HEK293 (cell line): Measurements from ENCODE around the gene FNDC1.

Experiments
- CTCF ChIA-PET: fragments of 350-600 bp; formaldehyde crosslinking; extraction: SDS; loops from one replicate; lab custom pipeline; 2021; ENCODE audit warnings: antibody characterized with exemption; lab: Yijun Ruan, JAX
- POLR2A ChIA-PET: fragments of 300-600 bp; formaldehyde crosslinking; extraction: SDS; loops from one replicate; lab custom pipeline; 2020; ENCODE audit warnings: antibody characterized with exemption, inconsistent platforms; lab: Yijun Ruan, JAX
- H3K27ac ChIP-seq: fragments of 200-500 bp; sonication (Bioruptor generic); 2 replicates; pipeline ENCODE4 v1.5.1; 2014; ENCODE audit warnings: low read depth, low read length, control low read depth, inconsistent platforms; ENCODE audit errors: extremely low read depth
- H3K36me3 ChIP-seq, 2 experiments: fragments of 200-500 bp in 1 of 2; sonication (Bioruptor generic) in 1 of 2; 1 replicate in 1 of 2; 2 replicates in 1 of 2; pipeline ENCODE4 v1.5.1; 2014 to 2017; ENCODE audit warnings: inconsistent platforms in 2 of 2, low read length in 2 of 2; ENCODE audit not compliant: control insufficient read depth in 2 of 2, insufficient read depth in 1 of 2
- H3K4me1 ChIP-seq: fragments of 200-500 bp; sonication (Bioruptor generic); 2 replicates; pipeline ENCODE4 v1.5.1; 2014; ENCODE audit warnings: mild to moderate bottlenecking, low read length, inconsistent platforms; ENCODE audit not compliant: control insufficient read depth, insufficient read depth
- H3K4me3 ChIP-seq: 2 replicates; pipeline ENCODE4 v1.5.1; 2011; ENCODE audit warnings: low read depth, mild to moderate bottlenecking, control low read depth, low read length, moderate library complexity
- H3K9me3 ChIP-seq: fragments of 200-500 bp; sonication (Bioruptor generic); 2 replicates; pipeline ENCODE4 v1.5.1; 2014; ENCODE audit warnings: low read depth, low read length, inconsistent platforms; ENCODE audit not compliant: control insufficient read depth, insufficient read depth
- ATF2 ChIP-seq: fragments of 450-650 bp; formaldehyde crosslinking; IDR thresholded peaks from 2 replicates; pipeline ENCODE4 v1.5.1; 2016; ENCODE audit warnings: missing biosample characterization, missing genetic modification characterization, low read depth
- BCL6B ChIP-seq: fragments of 450-650 bp; formaldehyde crosslinking; IDR thresholded peaks from 2 replicates; pipeline ENCODE4 v1.5.1; 2017; ENCODE audit warnings: missing biosample characterization, missing genetic modification characterization
- KLF7 ChIP-seq: fragments of 450-650 bp; formaldehyde crosslinking; IDR thresholded peaks from 2 replicates; pipeline ENCODE4 v1.5.1; 2016; ENCODE audit warnings: missing biosample characterization, missing genetic modification characterization, borderline replicate concordance
- MZF1 ChIP-seq: fragments of 450-650 bp; formaldehyde crosslinking; IDR thresholded peaks from 2 replicates; pipeline ENCODE4 v1.5.1; 2017; ENCODE audit warnings: missing biosample characterization, missing genetic modification characterization, borderline replicate concordance
- OSR2 ChIP-seq: fragments of 450-650 bp; formaldehyde crosslinking; IDR thresholded peaks from 2 replicates; pipeline ENCODE4 v1.5.1; 2016; ENCODE audit warnings: missing biosample characterization, missing genetic modification characterization
- OVOL3 ChIP-seq: fragments of 450-650 bp; formaldehyde crosslinking; IDR thresholded peaks from 2 replicates; pipeline ENCODE4 v1.5.1; 2016; ENCODE audit warnings: missing biosample characterization, missing genetic modification characterization
- SALL2 ChIP-seq: fragments of 450-650 bp; formaldehyde crosslinking; IDR thresholded peaks from 2 replicates; pipeline ENCODE4 v1.5.0; 2017; ENCODE audit warnings: missing biosample characterization, mild to moderate bottlenecking, missing genetic modification characterization, borderline replicate concordance
- SCRT2 ChIP-seq: fragments of 450-650 bp; formaldehyde crosslinking; IDR thresholded peaks from 2 replicates; pipeline ENCODE4 v1.5.1; 2016; ENCODE audit warnings: missing biosample characterization, missing genetic modification characterization
- ZBTB20 ChIP-seq: fragments of 450-650 bp; formaldehyde crosslinking; IDR thresholded peaks from 2 replicates; pipeline ENCODE4 v1.5.1; 2016; ENCODE audit warnings: missing biosample characterization, missing genetic modification characterization
- ZBTB49 ChIP-seq: fragments of 450-650 bp; formaldehyde crosslinking; IDR thresholded peaks from 2 replicates; pipeline ENCODE4 v1.5.1; 2016; ENCODE audit warnings: missing biosample characterization, missing genetic modification characterization, low read depth
- ZNF133 ChIP-seq: fragments of 450-650 bp; formaldehyde crosslinking; IDR thresholded peaks from 2 replicates; pipeline ENCODE4 v1.5.1; 2016; ENCODE audit warnings: missing biosample characterization, missing genetic modification characterization
- ZNF148 ChIP-seq: fragments of 450-650 bp; formaldehyde crosslinking; IDR thresholded peaks from 2 replicates; pipeline ENCODE4 v1.5.0; 2017; ENCODE audit warnings: missing biosample characterization, missing genetic modification characterization, borderline replicate concordance
- ZNF184 ChIP-seq: fragments of 450-650 bp; IDR thresholded peaks from 2 replicates; pipeline ENCODE4 v1.5.1; 2018; ENCODE audit warnings: missing biosample characterization, mild to moderate bottlenecking, missing genetic modification characterization
- ZNF24 ChIP-seq: fragments of 450-650 bp; formaldehyde crosslinking; IDR thresholded peaks from 2 replicates; pipeline ENCODE4 v1.5.1; 2016; ENCODE audit warnings: missing biosample characterization, missing genetic modification characterization
- ZNF266 ChIP-seq: fragments of 450-650 bp; formaldehyde crosslinking; IDR thresholded peaks from 2 replicates; pipeline ENCODE4 v1.5.1; 2016; ENCODE audit warnings: missing biosample characterization, missing genetic modification characterization, low read depth
- ZNF302 ChIP-seq: fragments of 450-650 bp; formaldehyde crosslinking; IDR thresholded peaks from 2 replicates; pipeline ENCODE4 v1.5.1; 2016; ENCODE audit warnings: missing biosample characterization, missing genetic modification characterization, low read depth
- ZNF488 ChIP-seq: fragments of 450-650 bp; formaldehyde crosslinking; IDR thresholded peaks from 2 replicates; pipeline ENCODE4 v1.5.1; 2016; ENCODE audit warnings: missing biosample characterization, missing genetic modification characterization
- ZNF501 ChIP-seq: fragments of 450-650 bp; formaldehyde crosslinking; IDR thresholded peaks from 2 replicates; pipeline ENCODE4 v1.5.1; 2016; ENCODE audit warnings: missing biosample characterization, missing genetic modification characterization
- ZNF529 ChIP-seq: fragments of 450-650 bp; formaldehyde crosslinking; IDR thresholded peaks from 2 replicates; pipeline ENCODE4 v1.5.1; 2017; ENCODE audit warnings: missing genetic modification characterization, missing biosample characterization; ENCODE audit not compliant: insufficient replicate concordance
- ZNF600 ChIP-seq: fragments of 450-650 bp; formaldehyde crosslinking; IDR thresholded peaks from 2 replicates; pipeline ENCODE4 v1.5.1; 2016; ENCODE audit warnings: missing biosample characterization, missing genetic modification characterization
- ZNF621 ChIP-seq: fragments of 450-650 bp; formaldehyde crosslinking; IDR thresholded peaks from 2 replicates; pipeline ENCODE4 v1.5.1; 2017; ENCODE audit warnings: missing biosample characterization, missing genetic modification characterization
- ZNF843 ChIP-seq: fragments of 450-650 bp; formaldehyde crosslinking; IDR thresholded peaks from 2 replicates; pipeline ENCODE4 v1.5.1; 2016; ENCODE audit warnings: missing biosample characterization, missing genetic modification characterization

FNDC1 gene

GRCh38 chr6:159149641-159150040 lies 19.6 kb upstream of the FNDC1 start (continued):
- TF ChIP-seq ZBTB49 (no peak), ZNF266 (tag by site-specific recombination) (no peak), SALL2 (no peak), OVOL3 (tag by site-specific recombination) (no peak), ZBTB20 (tag by site-specific recombination) (no peak)

- no peaks in the 10 kb centered on the region for H3K9me3 ChIP-seq
- no peak overlapping the region for H3K4me3 ChIP-seq
- TF ChIP-seq ZNF600 (tag by site-specific recombination) (no peak), ZNF621 (tag by site-specific recombination) (no peak), KLF7 (no peak), MZF1 (tag by site-specific recombination) (no peak), ZNF843 (tag by site-specific recombination) (no peak), SCRT2 (no peak), ZNF529 (tag by site-specific recombination) (no peak), ZNF148 (tag by site-specific recombination) (no peak), BCL6B (tag by site-specific recombination) (no peak), ZNF133 (tag by site-specific recombination) (no peak)
- no peak overlapping the region for H3K27ac ChIP-seq
- H3K36me3 ChIP-seq = no peaks in the 10 kb centered on the region
- H3K4me1 ChIP-seq = no peaks in the 10 kb centered on the region
- CTCF ChIA-PET = interaction anchor here (0.7 to 13.0 kb wide), 9 partner anchors 8 to 190 kb away, joined by 3 to 96 read pairs (median 5); no protein-coding TSS in a partner anchor
- POLR2A ChIA-PET = no interaction called here
These were observed 17.8 kb upstream of the FNDC1 start for GRCh38 chr6:159151266-159151855.

- ChIA-PET CTCF (interaction anchor here (0.7 to 13.0 kb wide), 11 partner anchors 9 to 218 kb away, joined by 3 to 96 read pairs (median 5); partner anchors contain the start of gene FNDC1), POLR2A (no interaction called here)
- Histone ChIP-seq H3K36me3 (no peaks in the 10 kb centered on the region), H3K4me3 (no peak overlapping the region), H3K4me1 (no peaks in the 10 kb centered on the region), H3K9me3 (no peaks in the 10 kb centered on the region), H3K27ac (no peak overlapping the region)
- no peak for TF ChIP-seq ZNF488 (tag by site-specific recombination)
- TF ChIP-seq ZNF184 (tag by site-specific recombination) = no peak
- no peak for TF ChIP-seq ZNF501 (tag by site-specific recombination)
- TF ChIP-seq ZNF24 (tag by site-specific recombination) = no peak
- peak; percentile 73; the same call in 1 of the 2 replicates for TF ChIP-seq ATF2 (tag by site-specific recombination)
- TF ChIP-seq OSR2 = no peak
- no peak for TF ChIP-seq ZNF302 (tag by site-specific recombination)
These were observed 17.2 kb upstream of the FNDC1 start for GRCh38 chr6:159152041-159152440.
